Epithelial cell of esophagus (primary cell): ENCODE results near the gene SF3B5.

Source experiments
- DNase-seq: peaks from one replicate; pipeline ENCODE4 v3.0.0; 2010; ENCODE audit warnings: low read depth
- H3K4me3 ChIP-seq: 2 replicates; pipeline ENCODE4 v1.5.1; 2011; ENCODE audit warnings: mild to moderate bottlenecking, low read length, control low read depth
- CTCF ChIP-seq: IDR thresholded peaks from 2 replicates; pipeline ENCODE4 v1.5.1; 2011; ENCODE audit warnings: low read depth, mild to moderate bottlenecking, low read length, control low read depth, inconsistent platforms; ENCODE audit not compliant: insufficient read depth; ENCODE audit errors: missing control alignments

Gene SF3B5

GRCh38 chr6:144110210-144110609 is 14.8 kb upstream of the SF3B5 start:
- DNase-seq, result no peak
- no peak for TF ChIP-seq CTCF
- H3K4me3 ChIP-seq, result no peak overlapping the region

GRCh38 chr6:144106206-144106605 is 10.8 kb upstream of the SF3B5 start:
- TF ChIP-seq CTCF, result no peak
- H3K4me3 ChIP-seq, result no peak overlapping the region
- no peak for DNase-seq

- no peak overlapping the region for H3K4me3 ChIP-seq
- peak; percentile 77 for DNase-seq
- peak; percentile 54 for TF ChIP-seq CTCF
These were observed 9.6 kb upstream of the SF3B5 start for GRCh38 chr6:144104898-144105487.

GRCh38 chr6:144104488-144104887 is 9.1 kb upstream of the SF3B5 start:
- no peak for DNase-seq
- no peak for TF ChIP-seq CTCF
- no peak overlapping the region for H3K4me3 ChIP-seq

- no peak overlapping the region for H3K4me3 ChIP-seq
- no peak for TF ChIP-seq CTCF
- DNase-seq, result no peak
These were observed 7.7 kb upstream of the SF3B5 start for GRCh38 chr6:144103026-144103563.

- no peak for TF ChIP-seq CTCF
- no peak overlapping the region for H3K4me3 ChIP-seq
- no peak for DNase-seq
These were observed 3.6 kb upstream of the SF3B5 start for GRCh38 chr6:144098993-144099392.

- peak overlapping the region; percentile 98 for H3K4me3 ChIP-seq
- no peak for TF ChIP-seq CTCF
- DNase-seq, result peak; percentile 2
These were observed 641 bp downstream of the SF3B5 start for GRCh38 chr6:144094731-144095133.
